Duodenal mucosa (tissue), 2 donors: ENCODE results near the gene PINLYP.

Experiments used
- H3K27ac ChIP-seq: one replicate; pipeline ENCODE4 v1.7.0; 2013; ENCODE audit warnings: low read depth, low read length
- H3K27me3 ChIP-seq, 2 donors: one replicate each; pipeline ENCODE4 v1.7.0; 2013; ENCODE audit warnings: low read length in 2 of 2, control low read depth in 1 of 2; ENCODE audit not compliant: insufficient read depth in 2 of 2, control insufficient read depth in 1 of 2
- H3K36me3 ChIP-seq, 2 donors: one replicate each; pipeline ENCODE4 v1.7.0; 2013; ENCODE audit warnings: low read length in 2 of 2, control low read depth in 1 of 2; ENCODE audit not compliant: insufficient read depth in 2 of 2, control insufficient read depth in 1 of 2
- H3K4me1 ChIP-seq, 2 donors: one replicate each; pipeline ENCODE4 v1.7.0; 2013; ENCODE audit warnings: low read length in 2 of 2, control low read depth in 1 of 2; ENCODE audit not compliant: insufficient read depth in 2 of 2, control insufficient read depth in 1 of 2
- H3K4me3 ChIP-seq, 2 donors: one replicate each; pipeline ENCODE4 v1.7.0; 2013; ENCODE audit warnings: low read length in 2 of 2, low read depth in 1 of 2
- H3K9ac ChIP-seq, 2 donors: one replicate each; pipeline ENCODE4 v1.7.0; 2013; ENCODE audit warnings: low read length in 2 of 2, low read depth in 1 of 2
- H3K9me3 ChIP-seq, 2 donors: one replicate each; pipeline ENCODE4 v1.7.0; 2013; ENCODE audit warnings: low read length in 2 of 2, control low read depth in 1 of 2; ENCODE audit not compliant: control insufficient read depth in 1 of 2

Gene PINLYP

DNA sequence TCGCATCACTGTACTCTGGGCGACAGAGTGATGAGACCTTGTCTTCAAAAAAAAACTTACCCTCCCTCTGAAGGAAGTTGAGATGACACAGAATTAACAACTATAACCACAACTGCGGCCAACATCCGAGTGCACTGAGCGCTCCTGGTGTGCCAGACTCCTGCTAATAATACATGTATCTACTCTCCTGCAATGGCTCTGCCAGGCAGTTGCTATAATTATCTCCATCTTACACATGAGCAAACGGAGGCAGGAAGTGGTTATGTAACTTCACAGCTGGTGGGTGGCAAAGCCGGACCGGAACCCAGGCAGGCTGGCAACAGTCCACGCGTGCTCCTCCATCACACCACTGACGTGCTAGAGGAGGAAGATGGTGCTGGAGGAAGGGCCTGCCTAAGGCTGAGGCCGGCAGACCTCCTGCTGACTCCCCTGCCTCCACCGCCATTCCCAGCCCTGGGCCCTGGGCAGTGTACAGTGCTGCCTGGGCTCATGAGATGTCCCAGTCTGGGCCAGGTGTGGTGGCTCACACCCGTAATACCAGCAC lies 12.8 kb upstream of the PINLYP start:
- no peak overlapping the region for H3K9ac ChIP-seq

GRCh38 chr19:43563816-43564457 lies 11.7 kb upstream of the PINLYP start:
- Histone ChIP-seq H3K27ac (no peak overlapping the region), H3K27me3 (no peaks in the 10 kb centered on the region), H3K9me3 (no peaks in the 10 kb centered on the region)

More for the DNA sequence above, 12.8 kb upstream of the PINLYP start:
- H3K36me3 ChIP-seq, result peaks cover 9 to 26% of the 10 kb centered on the region in 2 donors
- peaks cover 0 to 13% of the 10 kb centered on the region in 2 donors for H3K4me1 ChIP-seq
- no peaks in the 10 kb centered on the region for H3K9me3 ChIP-seq
- H3K27ac ChIP-seq, result no peak overlapping the region
- no peaks in the 10 kb centered on the region for H3K27me3 ChIP-seq
- H3K4me3 ChIP-seq, result no peak overlapping the region

GRCh38 chr19:43564800-43565199 lies 10.8 kb upstream of the PINLYP start:
- no peak overlapping the region for H3K27ac ChIP-seq
- no peak overlapping the region for H3K4me3 ChIP-seq
- H3K36me3 ChIP-seq, result peaks cover 9 to 22% of the 10 kb centered on the region in 2 donors
- peaks cover 0 to 13% of the 10 kb centered on the region in 2 donors for H3K4me1 ChIP-seq
- H3K9ac ChIP-seq, result no peak overlapping the region
- no peaks in the 10 kb centered on the region for H3K9me3 ChIP-seq
- H3K27me3 ChIP-seq, result no peaks in the 10 kb centered on the region

More at GRCh38 chr19:43563816-43564457, 11.7 kb upstream of the PINLYP start:
- H3K4me1 ChIP-seq, result peaks cover 0 to 13% of the 10 kb centered on the region in 2 donors
- H3K9ac ChIP-seq, result no peak overlapping the region
- peaks cover 9 to 22% of the 10 kb centered on the region in 2 donors for H3K36me3 ChIP-seq
- no peak overlapping the region for H3K4me3 ChIP-seq

DNA sequence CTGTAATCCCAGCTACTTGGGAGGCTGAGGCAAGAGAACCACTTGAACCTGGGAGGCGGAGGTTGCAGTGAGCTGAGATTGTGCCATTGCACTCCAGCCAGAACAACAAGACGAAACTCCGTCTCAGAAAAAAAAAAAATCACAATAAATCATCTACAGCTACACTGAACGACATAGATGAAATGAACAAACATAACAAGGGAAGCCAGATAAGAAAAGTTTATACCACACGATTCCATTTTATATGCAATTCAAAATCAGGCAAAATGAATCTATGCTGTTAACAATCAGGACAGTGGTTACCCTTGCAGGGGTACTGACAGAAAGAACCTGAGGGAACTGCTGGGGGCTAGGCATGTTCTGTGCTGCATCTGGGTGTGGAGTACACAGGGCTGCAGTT lies 5.9 kb upstream of the PINLYP start:
- H3K9me3 ChIP-seq, result no peaks in the 10 kb centered on the region
- H3K27me3 ChIP-seq, result no peaks in the 10 kb centered on the region
- H3K36me3 ChIP-seq, result peaks cover 0 to 6% of the 10 kb centered on the region in 2 donors
- no peak overlapping the region for H3K4me3 ChIP-seq
- H3K4me1 ChIP-seq, result peaks cover 3 to 4% of the 10 kb centered on the region in 2 donors
- no peak overlapping the region for H3K27ac ChIP-seq
- no peak overlapping the region for H3K9ac ChIP-seq

- Histone ChIP-seq H3K27ac (no peak overlapping the region), H3K36me3 (peaks cover 0 to 6% of the 10 kb centered on the region in 2 donors), H3K27me3 (no peaks in the 10 kb centered on the region), H3K4me3 (no peak overlapping the region), H3K9me3 (no peaks in the 10 kb centered on the region), H3K4me1 (peaks cover 6 to 11% of the 10 kb centered on the region in 2 donors), H3K9ac (no peak overlapping the region)
These were observed 5.3 kb upstream of the PINLYP start for GRCh38 chr19:43570174-43570791.

DNA sequence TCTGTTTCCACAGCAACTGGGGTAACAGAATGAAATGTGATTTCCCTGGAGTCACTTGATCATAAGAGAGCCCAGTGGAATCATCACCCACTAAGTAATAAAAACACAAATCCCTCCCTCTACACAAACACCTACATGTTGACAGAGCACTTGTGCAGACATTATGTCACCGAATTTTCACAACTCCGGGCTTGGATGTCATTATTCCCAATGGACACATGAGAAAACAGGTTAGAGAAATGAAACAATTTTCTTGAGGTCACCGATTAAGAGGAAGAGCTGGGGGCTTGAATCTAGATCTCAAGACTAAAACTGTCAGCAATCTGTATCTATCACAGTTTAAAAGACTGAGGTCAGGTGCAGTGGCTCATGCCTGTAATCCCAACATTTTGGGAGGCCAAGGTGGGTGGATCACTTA lies 3.4 kb upstream of the PINLYP start:
- no peak overlapping the region for H3K9ac ChIP-seq
- no peaks in the 10 kb centered on the region for H3K27me3 ChIP-seq
- H3K27ac ChIP-seq, result no peak overlapping the region
- H3K36me3 ChIP-seq, result peaks cover 0 to 6% of the 10 kb centered on the region in 2 donors
- H3K9me3 ChIP-seq, result no peaks in the 10 kb centered on the region
- no peak overlapping the region for H3K4me3 ChIP-seq
- peaks cover 6 to 14% of the 10 kb centered on the region in 2 donors for H3K4me1 ChIP-seq

GRCh38 chr19:43574424-43575155 lies 1.0 kb upstream of the PINLYP start:
- H3K36me3 ChIP-seq, result peaks cover 0 to 6% of the 10 kb centered on the region in 2 donors
- H3K4me3 ChIP-seq, result peak overlapping the region; percentile 95 to 100
- H3K27ac ChIP-seq, result no peak overlapping the region
- peaks cover 6 to 14% of the 10 kb centered on the region in 2 donors for H3K4me1 ChIP-seq
- H3K27me3 ChIP-seq, result no peaks in the 10 kb centered on the region
- H3K9me3 ChIP-seq, result no peaks in the 10 kb centered on the region
- H3K9ac ChIP-seq, result peak overlapping the region; percentile 93 to 97

- Histone ChIP-seq H3K9me3 (no peaks in the 10 kb centered on the region), H3K4me3 (peak overlapping the region in 1 of 2 donors; percentile 66), H3K4me1 (peaks cover 6 to 18% of the 10 kb centered on the region in 2 donors), H3K27me3 (no peaks in the 10 kb centered on the region), H3K36me3 (peaks cover 0 to 6% of the 10 kb centered on the region in 2 donors), H3K27ac (no peak overlapping the region), H3K9ac (peak overlapping the region in 1 of 2 donors; percentile 12)
These were observed 616 bp downstream of the PINLYP start for GRCh38 chr19:43575955-43576878.

GRCh38 chr19:43578787-43579186 lies 3.2 kb downstream of the PINLYP start:
- Histone ChIP-seq H3K4me3 (no peak overlapping the region), H3K27me3 (no peaks in the 10 kb centered on the region), H3K9me3 (no peaks in the 10 kb centered on the region), H3K27ac (no peak overlapping the region), H3K4me1 (peaks cover 6 to 27% of the 10 kb centered on the region in 2 donors), H3K36me3 (no peaks in the 10 kb centered on the region), H3K9ac (no peak overlapping the region)
